ENCODE measurements around the gene MRTFA.

The MRTFA gene

GRCh38 chr22:40407831-40408717 lies 228.4 kb downstream of the MRTFA start:
- DNase-seq = no peak

GRCh38 chr22:40407021-40407761 lies 229.3 kb downstream of the MRTFA start:
- no peak for DNase-seq

GRCh38 chr22:40406063-40406890 lies 230.2 kb downstream of the MRTFA start:
- no peak for DNase-seq

- DNase-seq = no peak
These were observed 231.1 kb downstream of the MRTFA start for GRCh38 chr22:40405178-40406062.

GRCh38 chr22:40404251-40405177 lies 232.0 kb downstream of the MRTFA start:
- DNase-seq = no peak

- DNase-seq = no peak
These were observed 232.9 kb downstream of the MRTFA start for GRCh38 chr22:40403651-40404050.

- DNase-seq = no peak
These were observed 233.4 kb downstream of the MRTFA start for GRCh38 chr22:40403141-40403540.

- peak; percentile 46 for DNase-seq
These were observed 234.5 kb downstream of the MRTFA start for GRCh38 chr22:40401981-40402406.

- DNase-seq = peak; percentile 82
These were observed 235.0 kb downstream of the MRTFA start for GRCh38 chr22:40401532-40401931.

GRCh38 chr22:40400159-40400558 lies 236.4 kb downstream of the MRTFA start:
- DNase-seq = peak; percentile 64

GRCh38 chr22:40399621-40400020 lies 236.9 kb downstream of the MRTFA start:
- DNase-seq = no peak

GRCh38 chr22:40397396-40397795 lies 239.1 kb downstream of the MRTFA start:
- no peak for DNase-seq

GRCh38 chr22:40396882-40397281 lies 239.6 kb downstream of the MRTFA start:
- DNase-seq = no peak

GRCh38 chr22:40395607-40396006 lies 240.9 kb downstream of the MRTFA start:
- DNase-seq = no peak

- no peak for DNase-seq
These were observed 241.9 kb downstream of the MRTFA start for GRCh38 chr22:40394607-40395006.

- DNase-seq = no peak
These were observed 243.9 kb downstream of the MRTFA start for GRCh38 chr22:40392618-40393017.

GRCh38 chr22:40391417-40391816 lies 245.1 kb downstream of the MRTFA start:
- DNase-seq = no peak

GRCh38 chr22:40388231-40388630 lies 248.3 kb downstream of the MRTFA start:
- no peak for DNase-seq

- no peak for DNase-seq
These were observed 248.8 kb downstream of the MRTFA start for GRCh38 chr22:40387746-40388145.

- peak; percentile 39 for DNase-seq
These were observed 251.3 kb downstream of the MRTFA start for GRCh38 chr22:40385036-40385782.

Data from activated CD4-positive, alpha-beta T cell treated with anti-CD3 and anti-CD28 coated beads, Interleukin-2, amount 50 U/mL, for 16 hours (primary cell).